Transverse colon (tissue), 4 donors: Measurements from ENCODE around the gene NPM3. TPM values are rescaled to one million over a fixed set of nuclear protein-coding genes. Genes with fewer than 3 reads are reported as not detected.
A peak's percentile ranks its signal among the peaks of the same experiment; 100 is the strongest.

Source experiments
- DNase-seq: peaks from one replicate; pipeline ENCODE4 v3.0.0-alpha.2; 2019
- H3K27ac ChIP-seq, 4 donors: fragments of 200-600 bp; sonication (generic); 2 replicates each; pipeline ENCODE4 v1.5.1; 2016 to 2018; ENCODE audit warnings: inconsistent platforms in 4 of 4
- H3K27me3 ChIP-seq: fragments of 200-600 bp; sonication (generic); 2 replicates; pipeline ENCODE4 v1.5.1; 2017; ENCODE audit warnings: inconsistent platforms
- H3K36me3 ChIP-seq, 4 donors: fragments of 200-600 bp; sonication (generic); 2 replicates each; pipeline ENCODE4 v1.5.1; 2017 to 2019; ENCODE audit warnings: inconsistent platforms in 4 of 4
- H3K4me1 ChIP-seq, 4 donors: fragments of 200-600 bp; sonication (generic); 2 replicates each; pipeline ENCODE4 v1.5.1; 2017 to 2020; ENCODE audit warnings: inconsistent platforms in 4 of 4
- H3K4me3 ChIP-seq, 4 donors: fragments of 200-600 bp; sonication (generic); 1 replicate in 1 of 4; 2 replicates in 3 of 4; pipeline versions ENCODE4 v1.5.1 to v1.6.1; 2017 to 2019; ENCODE audit warnings: inconsistent platforms in 4 of 4
- H3K9me3 ChIP-seq, 2 donors: fragments of 200-600 bp; sonication (generic); 2 replicates each; pipeline ENCODE4 v1.5.1; 2017 to 2019; ENCODE audit warnings: inconsistent platforms in 2 of 2
- EP300 ChIP-seq: sonication (generic); formaldehyde crosslinking; IDR thresholded peaks from one replicate; pipeline ENCODE4 v1.6.1; 2017; ENCODE audit warnings: antibody characterized with exemption, low read depth
- POLR2A ChIP-seq: fragments of 450-650 bp; IDR thresholded peaks from one replicate; pipeline ENCODE4 v1.6.1; 2016; ENCODE audit warnings: antibody characterized with exemption, mild to moderate bottlenecking, moderate library complexity
- POLR2AphosphoS5 ChIP-seq, 3 donors: sonication (generic); formaldehyde crosslinking; IDR thresholded peaks; one replicate each; pipeline ENCODE4 v1.6.1; 2016; ENCODE audit warnings: antibody characterized with exemption in 3 of 3
- WGBS, 2 donors: methylation state at CpG; one replicate each; pipeline ENCODE4 v1.1.5; 2018; ENCODE audit warnings: low coverage in 1 of 2; 5-methylcytosine and 5-hydroxymethylcytosine counted together
- in situ Hi-C, 4 donors: fragments of 200-750 bp; cut with MboI; loops; one replicate each; pipeline versions ENCODE4 v1.15.0 to v1.15.1; 2017; ENCODE audit warnings: low sequenced_read_pairs in 3 of 4, low pct_ligation_motif_present in 1 of 4, low pct_unique_long_range_greater_than_20kb in 1 of 4
- intact Hi-C: fragments of 100-400 bp; cut with DNase I; formaldehyde crosslinking; loops from one replicate; pipeline ENCODE4 v1.15.1; 2023; ENCODE audit warnings: low total_unique reads
- total RNA-seq, 4 donors: library from RNA; depleted of rRNA; stranded (reverse); fragments of >200 nt; gene quantifications; one replicate each; pipeline ENCODE4 v1.1.0, GENCODE V29; 2016
- TF ChIP-seq, protein P1 (sequence below), 5 experiments: fragments of 200-600 bp in 3 of 5; fragments of 450-650 bp in 2 of 5; sonication (generic) in 3 of 5; IDR thresholded peaks; 1 replicate in 2 of 5; 2 replicates in 3 of 5; pipeline ENCODE4 v1.5.1; 2016 to 2017; ENCODE audit warnings: antibody characterized with exemption in 5 of 5, inconsistent platforms in 3 of 5, mild to moderate bottlenecking in 2 of 5, moderate library complexity in 1 of 5

NPM3 gene
- total RNA-seq, 4 donors from 2014 or later = 8.2 to 18.7 (median 12.7) TPM

- in situ Hi-C loops = loop anchor here in 3 of 4 donors (10.0 kb wide), 1 partner anchor 177 kb away; no protein-coding TSS in a partner anchor
Measured at GRCh38 chr10:101781655-101781983, 1.6 kb downstream of the NPM3 start.

GRCh38 chr10:101780818-101781654, 2.2 kb downstream of the NPM3 start:
- H3K36me3 ChIP-seq = peaks cover 0 to 12% (median 4%) of the 10 kb centered on the region in 4 donors
- H3K9me3 ChIP-seq = no peaks in the 10 kb centered on the region
- H3K27ac ChIP-seq = no peak overlapping the region
- H3K27me3 ChIP-seq = peaks cover 30% of the 10 kb centered on the region
- WGBS, 2 donors = 62% methylated on average over 14 of the region's 14 CpGs; no CpG with 5 or more reads in 1 of the 2 donors
- intact Hi-C loops = no loop called here
- in situ Hi-C loops = loop anchor here in 3 of 4 donors (10.0 kb wide), 1 partner anchor 176 kb away; no protein-coding TSS in a partner anchor
- no peak overlapping the region for H3K4me3 ChIP-seq
- peak; percentile 66 for DNase-seq
- H3K4me1 ChIP-seq = peaks cover 27 to 60% (median 47%) of the 10 kb centered on the region in 4 donors
- TF ChIP-seq EP300 = no peak
- TF ChIP-seq, protein P1, sequence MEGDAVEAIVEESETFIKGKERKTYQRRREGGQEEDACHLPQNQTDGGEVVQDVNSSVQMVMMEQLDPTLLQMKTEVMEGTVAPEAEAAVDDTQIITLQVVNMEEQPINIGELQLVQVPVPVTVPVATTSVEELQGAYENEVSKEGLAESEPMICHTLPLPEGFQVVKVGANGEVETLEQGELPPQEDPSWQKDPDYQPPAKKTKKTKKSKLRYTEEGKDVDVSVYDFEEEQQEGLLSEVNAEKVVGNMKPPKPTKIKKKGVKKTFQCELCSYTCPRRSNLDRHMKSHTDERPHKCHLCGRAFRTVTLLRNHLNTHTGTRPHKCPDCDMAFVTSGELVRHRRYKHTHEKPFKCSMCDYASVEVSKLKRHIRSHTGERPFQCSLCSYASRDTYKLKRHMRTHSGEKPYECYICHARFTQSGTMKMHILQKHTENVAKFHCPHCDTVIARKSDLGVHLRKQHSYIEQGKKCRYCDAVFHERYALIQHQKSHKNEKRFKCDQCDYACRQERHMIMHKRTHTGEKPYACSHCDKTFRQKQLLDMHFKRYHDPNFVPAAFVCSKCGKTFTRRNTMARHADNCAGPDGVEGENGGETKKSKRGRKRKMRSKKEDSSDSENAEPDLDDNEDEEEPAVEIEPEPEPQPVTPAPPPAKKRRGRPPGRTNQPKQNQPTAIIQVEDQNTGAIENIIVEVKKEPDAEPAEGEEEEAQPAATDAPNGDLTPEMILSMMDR (IDR thresholded peaks at IDR 0.05) = peak; percentile 82 to 97 (median 93)
- TF ChIP-seq POLR2AphosphoS5 (IDR thresholded peaks at IDR 0.05) = no peak
- TF ChIP-seq POLR2A = no peak

More at GRCh38 chr10:101781655-101781983, 1.6 kb downstream of the NPM3 start:
- H3K27me3 ChIP-seq = peaks cover 24% of the 10 kb centered on the region
- no peak for TF ChIP-seq EP300
- TF ChIP-seq POLR2A = no peak
- TF ChIP-seq, protein P1 (IDR thresholded peaks at IDR 0.05) = no peak
- no peak for TF ChIP-seq POLR2AphosphoS5 (IDR thresholded peaks at IDR 0.05)
- peaks cover 25 to 55% (median 42%) of the 10 kb centered on the region in 4 donors for H3K4me1 ChIP-seq
- H3K9me3 ChIP-seq = no peaks in the 10 kb centered on the region
- WGBS, 2 donors = 87 to 100% methylated on average over 1 to 7 of the region's 7 CpGs
- no peak for DNase-seq
- H3K36me3 ChIP-seq = peaks cover 0 to 17% (median 7%) of the 10 kb centered on the region in 4 donors
- H3K4me3 ChIP-seq = no peak overlapping the region
- no peak overlapping the region for H3K27ac ChIP-seq
- intact Hi-C loops = no loop called here

DNA sequence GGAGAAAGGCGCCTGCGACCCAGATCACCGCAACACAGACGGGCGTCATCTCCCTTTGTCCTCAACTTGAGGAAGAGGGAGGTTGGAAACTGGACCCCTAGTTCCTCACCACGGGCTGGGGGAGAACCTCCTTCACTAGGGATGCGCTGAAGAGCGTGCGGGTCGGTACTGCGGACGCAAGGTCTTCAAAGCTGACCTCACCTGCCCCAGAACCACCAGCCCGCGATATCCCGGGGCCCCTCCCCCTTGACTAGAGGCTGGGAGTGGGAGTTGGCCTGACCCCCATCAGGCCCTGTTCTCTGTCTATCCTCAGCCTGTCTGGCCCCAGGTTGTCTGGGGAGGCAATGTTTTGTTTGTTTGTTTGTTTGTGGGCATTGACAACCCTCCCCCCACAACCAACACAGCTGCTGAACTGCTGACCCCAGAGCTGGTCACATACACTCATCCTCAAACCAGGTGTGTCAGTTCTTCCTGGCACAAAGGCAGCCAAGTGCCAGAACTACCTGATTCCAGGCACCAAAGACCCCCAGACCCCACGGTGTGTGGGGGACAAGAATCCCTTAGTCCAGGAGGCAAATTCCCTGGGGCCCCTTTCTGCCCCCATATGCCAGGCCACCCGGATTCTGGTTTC, 2.9 kb downstream of the NPM3 start:
- TF ChIP-seq EP300 = no peak
- Histone ChIP-seq H3K36me3 (peaks cover 0 to 4% (median under 1%) of the 10 kb centered on the region in 4 donors), H3K9me3 (no peaks in the 10 kb centered on the region), H3K27me3 (peaks cover 37% of the 10 kb centered on the region), H3K4me3 (peak overlapping the region in 3 of 4 donors; percentile 27 to 52 (median 36)), H3K4me1 (peaks cover 30 to 63% (median 52%) of the 10 kb centered on the region in 4 donors), H3K27ac (no peak overlapping the region)
- in situ Hi-C loops (loop anchor here in 3 of 4 donors (10.0 kb wide), 1 partner anchor 176 kb away; no protein-coding TSS in a partner anchor), intact Hi-C loops (no loop called here)
- 16% methylated on average over 17 of the region's 17 CpGs; no CpG with 5 or more reads in 1 of the 2 donors for WGBS, 2 donors
- no peak for DNase-seq

DNA sequence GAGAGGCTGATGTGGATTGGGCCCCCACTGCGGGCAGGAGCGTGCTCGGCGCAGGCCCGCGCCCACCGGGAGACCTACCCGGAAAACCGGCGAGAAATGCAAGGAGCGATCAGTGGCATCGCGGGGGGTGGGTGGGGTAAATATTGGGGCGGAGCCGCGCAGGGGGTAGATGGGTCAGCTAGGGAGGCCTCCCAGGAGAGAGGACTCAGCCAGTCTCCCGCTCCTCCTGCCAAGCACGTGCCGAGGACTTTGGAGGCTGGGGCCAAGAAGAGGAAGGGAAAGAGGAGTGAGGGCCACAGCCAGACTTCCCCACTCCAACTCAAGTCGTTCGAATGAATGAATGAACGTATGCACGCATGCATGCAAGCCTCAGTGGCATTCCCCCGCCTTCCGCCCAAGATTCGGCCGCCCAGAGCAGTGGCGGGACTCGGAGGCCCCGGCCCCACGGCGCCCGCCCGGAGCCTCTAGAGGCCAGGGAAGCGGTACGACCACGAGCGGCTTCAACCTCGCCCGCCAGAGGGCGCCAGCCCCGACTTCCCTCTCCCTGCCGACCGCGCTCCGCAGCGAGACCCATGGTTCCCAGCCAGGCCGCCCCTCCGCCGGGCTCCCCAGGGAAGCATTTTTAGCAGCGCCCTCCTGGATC, 3.6 kb downstream of the NPM3 start:
- no peaks in the 10 kb centered on the region for H3K9me3 ChIP-seq
- peak overlapping the region; percentile 9 to 52 (median 32) for H3K4me3 ChIP-seq
- DNase-seq = peak; percentile 88
- H3K27me3 ChIP-seq = peaks cover 43% of the 10 kb centered on the region
- intact Hi-C loops = no loop called here
- no peak for TF ChIP-seq POLR2AphosphoS5 (IDR thresholded peaks at IDR 0.05)
- TF ChIP-seq, protein P1 (IDR thresholded peaks at IDR 0.05) = peak; percentile 80 to 94 (median 92)
- in situ Hi-C loops = loop anchor here in 3 of 4 donors (10.0 kb wide), 1 partner anchor 175 kb away; no protein-coding TSS in a partner anchor
- H3K36me3 ChIP-seq = no peaks in the 10 kb centered on the region
- WGBS, 2 donors = 1% methylated on average over 43 of the region's 51 CpGs; no CpG with 5 or more reads in 1 of the 2 donors
- H3K4me1 ChIP-seq = peaks cover 35 to 69% (median 57%) of the 10 kb centered on the region in 4 donors
- no peak overlapping the region for H3K27ac ChIP-seq
